Measurements from ENCODE around the gene KCNK1. TPM values are rescaled to one million over a fixed set of nuclear protein-coding genes. Genes with fewer than 3 reads are reported as not detected.

KCNK1 gene
- polyA plus RNA-seq, 1 donor: 8.0 TPM

DNA sequence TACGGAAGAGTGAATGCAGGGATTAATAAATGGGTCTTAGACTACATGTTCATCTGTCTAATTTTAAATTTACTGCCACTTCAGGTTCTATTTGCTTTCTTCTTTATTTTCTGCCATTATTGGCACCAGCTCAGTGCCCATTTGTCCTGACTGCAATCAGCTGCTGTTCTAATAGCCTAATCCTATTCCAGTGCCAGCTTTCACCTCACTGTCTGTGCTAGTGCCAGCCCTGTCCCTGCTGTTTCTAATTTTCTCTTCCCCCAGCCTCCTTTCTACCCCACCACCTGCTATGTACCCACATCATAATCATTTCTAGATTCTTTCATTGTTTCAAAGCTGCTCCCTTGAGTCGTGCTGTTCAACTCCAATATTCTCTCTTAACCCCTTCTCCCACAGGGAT is 86.4 kb downstream of the KCNK1 start:
- no peaks in the 10 kb centered on the region for H3K27me3 ChIP-seq (ENCODE audit: control insufficient read depth, insufficient read depth, low read length)
- H3K9me3 ChIP-seq (ENCODE audit: control insufficient read depth, low read depth, low read length): no peaks in the 10 kb centered on the region
- no peaks in the 10 kb centered on the region for H3K36me3 ChIP-seq (ENCODE audit: control insufficient read depth, insufficient read depth, low read length)
- H3K27ac ChIP-seq (ENCODE audit: low read length): no peak overlapping the region
- H3K4me3 ChIP-seq (ENCODE audit: low read length): no peak overlapping the region
- no peak for DNase-seq
- no peaks in the 10 kb centered on the region for H3K4me1 ChIP-seq (ENCODE audit: control insufficient read depth, insufficient read depth, low read length)
- 91% methylated on average over 1 of the region's 2 CpGs for WGBS (ENCODE audit: insufficient coverage, low lambda C conversion rate)

DNA sequence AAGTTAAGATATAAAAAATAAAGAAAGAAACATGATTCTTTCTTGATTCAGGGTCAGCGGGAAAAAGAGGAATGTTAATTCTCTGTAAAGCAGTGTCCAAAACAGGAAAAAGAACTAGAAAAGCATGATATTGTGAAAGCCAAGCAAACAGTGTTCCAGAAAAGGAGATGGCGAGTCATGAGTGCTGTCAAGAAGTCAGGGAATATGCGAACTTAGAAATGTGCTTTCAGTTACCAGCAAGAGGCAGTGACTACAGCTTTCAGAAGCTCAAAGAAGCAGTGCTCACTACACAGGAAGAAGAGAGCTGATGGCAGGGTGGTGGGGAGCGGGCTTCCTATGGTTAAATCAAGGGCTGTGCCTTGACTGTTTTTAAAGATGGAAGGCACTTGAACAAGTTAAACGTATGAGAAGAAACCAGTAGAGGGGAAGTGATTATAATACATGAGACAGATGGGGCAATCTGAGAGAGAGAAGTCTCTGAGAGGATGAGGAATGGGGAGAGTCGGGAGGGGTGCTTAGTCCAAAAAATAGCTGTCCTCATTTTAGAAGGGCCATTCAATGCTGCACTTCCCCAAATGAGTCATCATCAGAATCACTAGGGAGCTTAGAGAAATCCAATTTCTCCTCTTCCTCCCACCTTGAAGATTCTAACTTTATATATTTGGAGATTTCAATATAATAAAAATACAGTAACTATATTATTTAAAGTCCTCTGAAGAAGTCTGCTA is 90.4 kb downstream of the KCNK1 start:
- DNase-seq: peak in 1 of 2 donors; percentile 13
- Histone ChIP-seq H3K9me3 (ENCODE audit: control insufficient read depth, low read depth, low read length) (no peaks in the 10 kb centered on the region), H3K27ac (ENCODE audit: low read length) (no peak overlapping the region), H3K4me1 (ENCODE audit: control insufficient read depth, insufficient read depth, low read length) (no peaks in the 10 kb centered on the region), H3K4me3 (ENCODE audit: low read length) (no peak overlapping the region), H3K36me3 (ENCODE audit: control insufficient read depth, insufficient read depth, low read length) (no peaks in the 10 kb centered on the region), H3K27me3 (ENCODE audit: control insufficient read depth, insufficient read depth, low read length) (no peaks in the 10 kb centered on the region)
- WGBS (ENCODE audit: insufficient coverage, low lambda C conversion rate): 58% methylated on average over 2 of the region's 6 CpGs

DNA sequence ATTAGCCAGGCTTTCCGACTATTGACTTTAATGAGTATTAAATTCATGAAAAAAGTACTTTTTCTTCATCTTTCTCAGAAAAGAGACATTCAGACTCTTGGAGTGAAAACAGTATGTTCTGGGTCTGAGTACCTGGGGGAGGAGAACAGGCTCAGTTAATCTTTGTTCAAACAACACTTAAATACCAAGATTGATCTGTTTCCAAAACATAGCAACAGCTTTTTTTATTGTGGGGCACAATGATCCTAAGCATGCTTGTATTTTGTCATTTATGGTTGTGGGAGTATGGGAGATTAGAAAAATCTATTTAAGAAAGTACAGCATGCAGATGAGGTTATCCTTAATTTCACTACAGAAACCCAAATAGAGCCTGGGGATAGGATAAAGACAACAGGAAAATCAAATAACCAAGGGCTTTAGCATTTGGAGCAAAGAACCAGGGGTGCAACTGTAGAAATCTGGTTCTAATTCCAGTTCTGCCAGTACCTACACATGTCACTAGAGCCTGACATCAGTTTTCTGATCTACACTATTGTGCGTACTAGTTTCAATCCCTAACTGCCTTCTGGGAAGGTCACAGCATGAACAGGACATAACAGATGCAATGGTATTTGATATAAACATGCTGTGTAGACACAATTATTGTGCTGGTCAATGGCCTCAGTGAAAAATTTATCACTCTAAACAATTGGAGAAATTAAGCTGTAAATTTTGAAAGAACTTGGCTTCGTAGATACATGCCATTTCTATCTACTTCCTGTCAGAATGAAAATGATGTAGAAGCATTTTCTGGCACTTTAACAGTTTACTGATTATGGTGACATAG is 91.2 kb downstream of the KCNK1 start:
- no peaks in the 10 kb centered on the region for H3K9me3 ChIP-seq (ENCODE audit: control insufficient read depth, low read depth, low read length)

DNA sequence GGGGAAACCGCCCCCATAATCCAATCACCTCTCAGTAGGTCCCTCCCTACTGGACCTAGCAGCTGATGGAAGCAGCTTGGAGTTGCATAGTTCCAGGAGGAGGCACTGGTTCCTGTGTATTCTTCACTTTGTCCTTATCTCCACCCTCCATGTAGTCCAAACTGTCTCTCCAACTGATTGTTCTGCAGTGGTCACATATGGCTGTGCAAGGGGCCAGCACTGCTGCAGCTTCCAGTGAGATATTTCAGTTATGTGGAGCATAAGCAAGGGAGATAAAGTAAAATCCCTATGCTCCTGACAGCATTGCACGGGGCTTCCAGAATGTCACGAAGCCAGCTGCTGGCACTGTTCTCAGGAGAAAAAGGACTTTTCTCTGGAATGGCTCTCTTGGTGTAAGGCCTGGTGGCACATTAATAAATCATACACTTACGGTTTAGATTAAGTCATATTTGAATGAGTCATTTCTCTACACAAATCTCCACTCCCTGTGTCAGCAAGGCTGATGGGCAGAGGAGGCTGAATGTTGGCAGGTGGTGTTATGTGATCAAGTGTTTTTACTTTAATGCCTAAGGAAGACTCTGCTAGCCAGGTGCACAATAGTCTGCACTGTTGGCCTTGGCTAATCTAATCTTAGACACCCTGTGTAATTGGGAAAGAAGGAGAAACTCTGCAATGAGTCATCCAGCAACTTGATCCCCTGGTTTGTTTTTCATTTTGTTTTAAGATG is 93.4 kb downstream of the KCNK1 start:
- Histone ChIP-seq H3K9me3 (ENCODE audit: control insufficient read depth, low read depth, low read length) (no peaks in the 10 kb centered on the region), H3K4me3 (ENCODE audit: low read length) (no peak overlapping the region), H3K4me1 (ENCODE audit: control insufficient read depth, insufficient read depth, low read length) (no peaks in the 10 kb centered on the region), H3K36me3 (ENCODE audit: control insufficient read depth, insufficient read depth, low read length) (no peaks in the 10 kb centered on the region), H3K27ac (ENCODE audit: low read length) (no peak overlapping the region), H3K27me3 (ENCODE audit: control insufficient read depth, insufficient read depth, low read length) (no peaks in the 10 kb centered on the region)
- no CpG with 5 or more reads among the region's 4 CpGs for WGBS (ENCODE audit: insufficient coverage, low lambda C conversion rate)
- DNase-seq: peak; percentile 38 to 72

More for the DNA sequence above, 91.2 kb downstream of the KCNK1 start:
- no peaks in the 10 kb centered on the region for H3K36me3 ChIP-seq (ENCODE audit: control insufficient read depth, insufficient read depth, low read length)
- 59% methylated on average over 2 of the region's 3 CpGs for WGBS (ENCODE audit: insufficient coverage, low lambda C conversion rate)
- H3K4me1 ChIP-seq (ENCODE audit: control insufficient read depth, insufficient read depth, low read length): no peaks in the 10 kb centered on the region
- DNase-seq: peak in 1 of 2 donors; percentile 15
- H3K4me3 ChIP-seq (ENCODE audit: low read length): no peak overlapping the region
- no peaks in the 10 kb centered on the region for H3K27me3 ChIP-seq (ENCODE audit: control insufficient read depth, insufficient read depth, low read length)
- no peak overlapping the region for H3K27ac ChIP-seq (ENCODE audit: low read length)

DNA sequence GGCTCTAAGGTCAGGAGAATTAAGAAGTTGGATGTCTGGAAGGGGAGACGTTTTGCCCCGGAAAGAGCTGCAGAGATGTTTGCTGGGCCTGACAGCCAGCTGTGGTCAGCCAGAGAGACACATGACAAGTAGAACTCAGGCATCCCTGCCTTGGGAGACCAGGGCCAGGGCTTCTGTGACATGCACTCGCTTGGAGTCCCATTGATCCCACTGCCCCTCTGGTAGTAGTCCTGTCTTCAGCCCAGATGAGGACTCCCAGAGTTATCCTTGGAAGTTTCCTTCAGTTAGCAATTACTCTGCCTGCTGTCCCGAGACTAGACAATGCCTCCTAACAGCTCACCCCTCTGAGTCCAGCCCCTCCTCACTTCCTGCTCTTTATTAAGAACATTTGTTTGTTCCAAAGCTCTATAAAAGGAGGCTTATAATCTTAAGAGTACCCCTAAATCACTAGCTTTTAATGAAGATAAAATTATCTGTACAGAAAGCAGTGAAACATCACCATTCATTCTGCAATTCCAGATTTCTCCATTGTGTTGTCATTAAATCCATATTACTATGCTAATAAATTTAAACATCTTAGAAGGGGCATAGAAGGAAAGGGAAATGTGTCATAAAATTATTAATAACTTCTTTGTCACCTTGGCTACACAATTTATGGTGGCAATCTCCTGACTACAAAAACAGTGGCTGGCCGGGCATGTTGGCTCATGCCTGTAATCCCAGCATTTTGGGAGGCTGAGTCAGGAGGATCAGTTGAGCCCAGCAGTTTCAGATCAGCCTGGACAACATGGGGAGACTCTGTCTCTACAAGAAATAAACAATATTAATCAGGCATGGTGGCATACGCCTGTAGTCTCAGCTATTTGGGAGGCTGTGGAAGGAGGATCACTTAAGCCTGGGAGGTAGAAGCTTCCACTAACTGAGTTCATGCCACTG is 94.2 kb downstream of the KCNK1 start:
- H3K27me3 ChIP-seq (ENCODE audit: control insufficient read depth, insufficient read depth, low read length): no peaks in the 10 kb centered on the region
- no peaks in the 10 kb centered on the region for H3K36me3 ChIP-seq (ENCODE audit: control insufficient read depth, insufficient read depth, low read length)
- no peaks in the 10 kb centered on the region for H3K9me3 ChIP-seq (ENCODE audit: control insufficient read depth, low read depth, low read length)
- H3K4me3 ChIP-seq (ENCODE audit: low read length): no peak overlapping the region
- no peaks in the 10 kb centered on the region for H3K4me1 ChIP-seq (ENCODE audit: control insufficient read depth, insufficient read depth, low read length)
- WGBS (ENCODE audit: insufficient coverage, low lambda C conversion rate): 100% methylated on average over 1 of the region's 6 CpGs
- no peak for DNase-seq
- H3K27ac ChIP-seq (ENCODE audit: low read length): no peak overlapping the region

DNA sequence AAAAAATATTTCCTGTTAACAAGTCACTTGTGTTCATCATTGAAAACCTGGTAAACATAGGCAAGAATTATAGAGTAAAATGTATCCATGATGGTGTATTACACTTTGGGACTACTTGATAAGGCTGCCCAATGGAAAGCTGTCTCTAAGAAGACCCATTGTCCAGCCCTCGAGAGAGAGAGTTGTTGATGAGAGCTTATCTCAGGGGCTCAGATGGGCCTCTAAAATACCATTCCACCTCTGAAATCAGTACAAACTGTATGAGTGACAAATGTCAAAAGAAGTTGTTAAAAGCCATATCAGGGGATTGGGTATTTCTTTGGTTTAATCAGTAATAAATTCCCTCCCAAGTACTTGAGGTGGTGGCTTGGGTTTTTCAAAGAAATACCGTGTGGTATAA is 96.1 kb downstream of the KCNK1 start:
- Histone ChIP-seq H3K36me3 (ENCODE audit: control insufficient read depth, insufficient read depth, low read length) (no peaks in the 10 kb centered on the region), H3K27me3 (ENCODE audit: control insufficient read depth, insufficient read depth, low read length) (no peaks in the 10 kb centered on the region), H3K4me3 (ENCODE audit: low read length) (no peak overlapping the region), H3K4me1 (ENCODE audit: control insufficient read depth, insufficient read depth, low read length) (no peaks in the 10 kb centered on the region), H3K9me3 (ENCODE audit: control insufficient read depth, low read depth, low read length) (no peaks in the 10 kb centered on the region), H3K27ac (ENCODE audit: low read length) (no peak overlapping the region)
- no peak for DNase-seq
- WGBS (ENCODE audit: insufficient coverage, low lambda C conversion rate): no CpG with 5 or more reads among the region's 2 CpGs

DNA sequence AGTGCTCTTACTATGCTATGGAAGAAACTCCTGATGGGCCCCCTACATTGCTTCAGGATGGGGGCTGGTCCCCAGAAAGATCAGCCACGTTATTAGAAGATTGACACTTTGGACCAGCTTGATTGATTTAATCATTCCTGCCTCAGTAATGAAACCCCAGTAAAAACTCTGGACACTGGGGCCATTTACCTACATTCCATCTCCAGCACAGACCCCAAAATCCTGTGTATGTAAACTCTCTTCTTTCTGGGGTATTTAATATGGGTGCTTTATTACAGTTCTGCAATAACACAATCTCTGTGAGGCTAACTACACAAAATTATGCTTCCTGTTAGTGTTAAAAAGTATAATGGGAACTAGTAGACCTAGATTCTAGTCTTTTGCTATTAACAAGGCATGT is 96.6 kb downstream of the KCNK1 start:
- Histone ChIP-seq H3K9me3 (ENCODE audit: control insufficient read depth, low read depth, low read length) (no peaks in the 10 kb centered on the region), H3K4me1 (ENCODE audit: control insufficient read depth, insufficient read depth, low read length) (no peaks in the 10 kb centered on the region), H3K4me3 (ENCODE audit: low read length) (no peak overlapping the region), H3K27me3 (ENCODE audit: control insufficient read depth, insufficient read depth, low read length) (no peaks in the 10 kb centered on the region), H3K36me3 (ENCODE audit: control insufficient read depth, insufficient read depth, low read length) (no peaks in the 10 kb centered on the region), H3K27ac (ENCODE audit: low read length) (no peak overlapping the region)
- no CpG with 5 or more reads among the region's 1 CpG for WGBS (ENCODE audit: insufficient coverage, low lambda C conversion rate)
- no peak for DNase-seq

DNA sequence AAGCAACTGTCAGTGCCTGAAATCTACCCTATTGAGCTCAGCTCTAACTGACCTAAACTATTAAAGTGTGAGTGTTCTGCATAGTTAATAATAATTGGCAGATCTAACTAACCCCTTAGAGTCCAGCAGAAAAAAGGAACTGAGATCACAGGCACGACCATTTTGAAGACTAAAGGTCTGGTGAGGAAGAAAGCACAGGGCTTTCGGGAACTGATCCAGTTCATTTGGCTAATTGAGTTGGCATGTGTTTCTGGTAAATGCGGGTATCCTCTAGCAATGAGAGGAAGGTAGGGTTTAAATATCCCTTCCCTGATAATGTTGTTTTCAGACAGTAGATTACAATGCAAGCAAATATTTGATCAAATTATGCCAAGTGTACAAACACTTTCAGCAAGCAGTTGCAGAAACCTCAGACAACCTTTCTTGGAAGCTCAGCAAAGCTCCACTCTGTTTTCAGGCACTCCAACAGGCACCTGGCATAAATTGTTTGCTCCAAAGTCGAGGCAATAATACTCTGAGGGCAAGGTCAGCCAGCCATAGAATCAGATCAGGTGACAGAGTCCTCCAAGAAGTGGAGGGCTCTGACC is 100.8 kb downstream of the KCNK1 start:
- H3K4me3 ChIP-seq (ENCODE audit: low read length): no peak overlapping the region
- H3K27me3 ChIP-seq (ENCODE audit: control insufficient read depth, insufficient read depth, low read length): no peaks in the 10 kb centered on the region
- H3K27ac ChIP-seq (ENCODE audit: low read length): no peak overlapping the region
- H3K36me3 ChIP-seq (ENCODE audit: control insufficient read depth, insufficient read depth, low read length): no peaks in the 10 kb centered on the region
- WGBS (ENCODE audit: insufficient coverage, low lambda C conversion rate): no CpG with 5 or more reads among the region's 4 CpGs
- DNase-seq: peak; percentile 10 to 54
- H3K4me1 ChIP-seq (ENCODE audit: control insufficient read depth, insufficient read depth, low read length): no peaks in the 10 kb centered on the region
- H3K9me3 ChIP-seq (ENCODE audit: control insufficient read depth, low read depth, low read length): no peaks in the 10 kb centered on the region

DNA sequence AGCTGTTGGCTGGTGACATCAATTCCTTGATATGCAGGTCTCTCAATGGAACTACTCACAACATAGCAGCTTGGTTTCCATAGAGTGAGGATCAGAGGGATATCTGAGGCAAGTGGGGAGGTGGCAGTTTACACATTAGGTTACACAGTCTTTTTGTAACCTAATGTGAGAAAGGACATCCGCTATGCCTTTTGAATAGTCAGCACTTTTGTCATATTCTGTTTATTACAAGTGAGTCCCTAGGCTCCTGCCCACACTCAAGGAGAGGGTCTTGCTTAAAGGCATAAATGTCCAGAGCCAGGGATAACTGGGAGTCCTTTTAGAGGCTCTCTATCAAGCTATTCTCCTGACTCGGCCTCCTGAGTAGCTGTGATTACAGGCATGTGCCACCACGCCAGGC is 104.2 kb downstream of the KCNK1 start:
- Histone ChIP-seq H3K4me3 (ENCODE audit: low read length) (no peak overlapping the region), H3K27ac (ENCODE audit: low read length) (no peak overlapping the region), H3K4me1 (ENCODE audit: control insufficient read depth, insufficient read depth, low read length) (no peaks in the 10 kb centered on the region), H3K9me3 (ENCODE audit: control insufficient read depth, low read depth, low read length) (no peaks in the 10 kb centered on the region), H3K36me3 (ENCODE audit: control insufficient read depth, insufficient read depth, low read length) (no peaks in the 10 kb centered on the region), H3K27me3 (ENCODE audit: control insufficient read depth, insufficient read depth, low read length) (no peaks in the 10 kb centered on the region)
- no peak for DNase-seq
- no CpG with 5 or more reads among the region's 3 CpGs for WGBS (ENCODE audit: insufficient coverage, low lambda C conversion rate)

All from large intestine (tissue), 3 donors.